Medulla oblongata (tissue), 1 donor: ENCODE data around the gene METTL26.
A peak's percentile ranks its signal among the peaks of the same experiment; 100 is the strongest.

Experiments used
- DNase-seq: peaks from one replicate; pipeline ENCODE4 v3.0.0-alpha.2; 2015; ENCODE audit errors: extremely low spot score

Gene METTL26

DNA sequence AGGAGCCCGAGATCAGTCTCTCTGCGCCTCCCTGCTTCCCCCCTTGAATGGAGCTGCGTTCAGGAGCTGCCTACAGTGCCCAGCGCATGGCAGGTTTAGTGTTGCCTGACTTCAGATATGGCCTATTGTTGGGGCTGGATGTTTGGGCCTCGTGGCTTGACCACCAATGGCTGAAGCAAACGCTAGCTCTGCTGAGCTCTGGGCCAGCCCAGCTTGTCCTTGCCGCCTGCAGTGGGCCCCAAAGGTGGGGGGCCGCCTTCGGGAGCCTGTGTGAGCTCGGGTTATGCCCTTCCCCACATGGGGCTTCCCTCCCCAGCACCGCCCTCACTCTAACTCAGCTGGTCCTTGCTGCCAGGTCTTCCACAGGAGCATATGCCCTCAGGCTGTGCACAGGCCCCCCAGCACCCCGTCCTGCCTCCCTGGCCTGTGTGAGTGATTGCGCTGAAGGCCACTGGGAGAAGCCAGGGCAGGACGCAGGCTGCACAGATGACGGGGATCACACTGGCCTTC, 2.0 kb upstream of the METTL26 start:
- no peak for DNase-seq

DNA sequence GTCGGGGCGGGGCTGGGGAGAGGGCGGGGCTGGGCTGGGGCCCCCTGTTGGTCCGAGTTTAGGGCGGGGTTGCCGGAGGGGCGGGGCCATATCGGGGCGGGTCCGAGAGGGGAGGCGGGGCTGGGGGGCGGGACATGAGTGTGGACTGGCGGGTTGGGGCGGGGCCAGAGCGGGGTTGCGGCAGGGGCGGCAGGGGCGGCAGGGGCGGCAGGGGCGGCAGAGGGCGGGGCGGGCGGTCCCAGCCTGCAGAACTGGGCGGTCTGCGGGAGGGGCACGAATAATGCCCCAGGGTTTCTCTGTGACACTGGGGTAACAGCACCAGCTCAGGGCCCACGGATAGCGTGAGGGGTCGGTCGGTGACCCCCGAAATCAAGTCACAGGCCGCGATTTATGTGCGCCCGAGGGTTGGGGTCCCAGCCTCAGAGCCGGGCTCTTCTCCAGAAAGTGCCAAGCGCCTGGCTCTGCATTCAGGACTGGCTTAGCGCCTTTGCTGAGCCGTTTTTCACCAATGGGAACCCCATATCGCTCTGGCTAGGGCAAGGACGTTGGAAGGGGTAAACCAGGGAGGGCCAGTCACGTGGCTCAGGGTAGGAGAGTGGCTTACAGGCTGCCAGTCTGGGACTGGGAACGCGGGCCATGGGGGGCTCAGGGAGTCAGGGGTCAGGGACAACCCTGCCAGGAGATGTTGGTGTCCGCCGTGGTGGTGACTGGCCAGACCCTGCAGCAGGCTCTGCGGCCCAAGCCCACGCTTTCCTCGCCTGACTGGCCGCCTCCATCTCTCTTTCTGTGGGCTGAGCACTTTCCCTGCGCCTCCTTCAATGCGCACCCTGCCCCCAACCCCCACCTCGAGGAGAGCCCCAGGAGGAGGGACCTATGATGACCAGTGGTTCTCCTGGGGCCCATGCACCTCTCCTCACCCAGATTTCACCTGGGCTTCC, 1.2 kb upstream of the METTL26 start:
- peak; percentile 93 for DNase-seq

DNA sequence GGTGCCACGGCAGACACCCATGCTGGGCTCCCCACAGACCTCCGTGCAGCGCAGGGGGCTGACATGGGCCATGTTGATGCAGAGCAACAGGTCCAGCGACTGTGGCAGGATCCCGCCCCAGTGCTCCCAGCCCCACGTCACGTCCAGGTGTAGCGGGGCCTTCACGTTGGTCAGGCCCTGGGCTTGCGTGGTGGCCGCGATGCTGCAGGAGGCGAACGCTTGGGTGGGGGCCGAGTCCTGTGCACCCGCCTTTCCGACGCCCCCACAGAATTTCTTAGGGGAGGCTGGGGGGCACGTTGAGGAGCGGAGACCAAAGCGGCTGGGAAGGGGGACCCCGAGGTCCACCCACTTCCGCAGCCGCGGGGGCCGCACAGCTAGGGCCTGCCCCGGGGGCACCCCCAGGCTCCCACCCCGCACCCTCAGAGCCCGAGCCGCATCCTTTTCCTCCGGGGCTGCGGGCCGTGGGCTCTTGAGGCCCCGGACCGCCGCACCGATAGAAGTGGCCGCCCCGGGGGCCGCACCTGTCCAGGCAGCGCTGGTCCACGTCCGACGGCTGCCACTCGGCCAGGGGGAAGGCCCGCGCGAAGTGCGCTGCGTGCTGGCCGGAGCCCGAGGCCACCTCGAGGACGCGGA, 416 bp downstream of the METTL26 start:
- no peak for DNase-seq

- DNase-seq: no peak
These were observed 1.1 kb downstream of the METTL26 start for GRCh38 chr16:634996-635395.

DNA sequence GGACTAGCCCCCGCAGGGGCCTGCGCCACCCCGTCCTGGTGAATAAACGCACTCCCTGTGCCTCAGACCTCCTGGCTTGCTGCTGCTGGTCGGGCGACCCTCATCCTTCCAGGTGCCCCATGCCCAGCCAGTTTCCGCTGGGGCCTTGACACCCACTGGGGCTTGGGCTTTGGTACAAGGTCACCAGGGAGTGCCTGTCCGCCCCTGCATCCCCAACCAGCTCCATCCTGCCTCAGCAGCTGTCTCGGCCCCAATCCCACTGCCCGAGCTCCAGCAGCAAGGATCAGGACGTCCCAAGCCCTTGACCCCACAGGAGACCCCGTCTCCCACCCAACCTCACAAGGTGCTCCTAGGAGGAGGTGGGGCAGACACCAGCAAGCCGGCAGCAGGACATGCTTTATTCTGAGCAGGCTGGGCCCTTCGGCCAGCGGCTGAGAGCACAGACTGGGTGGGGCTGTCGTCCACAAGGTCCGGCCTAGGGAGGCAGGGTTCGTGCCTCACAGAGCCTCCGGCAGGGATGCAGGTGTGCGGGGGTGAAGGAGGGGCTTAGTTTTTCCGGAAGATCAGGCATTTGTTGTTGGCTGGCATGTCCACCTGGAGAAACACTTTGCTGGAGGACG, 1.9 kb downstream of the METTL26 start:
- no peak for DNase-seq

DNA sequence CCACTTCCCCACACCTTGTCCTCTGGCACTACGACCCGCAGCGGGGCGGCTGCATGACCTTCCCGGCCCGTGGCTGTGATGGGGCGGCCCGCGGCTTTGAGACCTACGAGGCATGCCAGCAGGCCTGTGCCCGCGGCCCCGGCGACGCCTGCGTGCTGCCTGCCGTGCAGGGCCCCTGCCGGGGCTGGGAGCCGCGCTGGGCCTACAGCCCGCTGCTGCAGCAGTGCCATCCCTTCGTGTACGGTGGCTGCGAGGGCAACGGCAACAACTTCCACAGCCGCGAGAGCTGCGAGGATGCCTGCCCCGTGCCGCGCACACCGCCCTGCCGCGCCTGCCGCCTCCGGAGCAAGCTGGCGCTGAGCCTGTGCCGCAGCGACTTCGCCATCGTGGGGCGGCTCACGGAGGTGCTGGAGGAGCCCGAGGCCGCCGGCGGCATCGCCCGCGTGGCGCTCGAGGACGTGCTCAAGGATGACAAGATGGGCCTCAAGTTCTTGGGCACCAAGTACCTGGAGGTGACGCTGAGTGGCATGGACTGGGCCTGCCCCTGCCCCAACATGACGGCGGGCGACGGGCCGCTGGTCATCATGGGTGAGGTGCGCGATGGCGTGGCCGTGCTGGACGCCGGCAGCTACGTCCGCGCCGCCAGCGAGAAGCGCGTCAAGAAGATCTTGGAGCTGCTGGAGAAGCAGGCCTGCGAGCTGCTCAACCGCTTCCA, 2.6 kb downstream of the METTL26 start:
- no peak for DNase-seq

DNA sequence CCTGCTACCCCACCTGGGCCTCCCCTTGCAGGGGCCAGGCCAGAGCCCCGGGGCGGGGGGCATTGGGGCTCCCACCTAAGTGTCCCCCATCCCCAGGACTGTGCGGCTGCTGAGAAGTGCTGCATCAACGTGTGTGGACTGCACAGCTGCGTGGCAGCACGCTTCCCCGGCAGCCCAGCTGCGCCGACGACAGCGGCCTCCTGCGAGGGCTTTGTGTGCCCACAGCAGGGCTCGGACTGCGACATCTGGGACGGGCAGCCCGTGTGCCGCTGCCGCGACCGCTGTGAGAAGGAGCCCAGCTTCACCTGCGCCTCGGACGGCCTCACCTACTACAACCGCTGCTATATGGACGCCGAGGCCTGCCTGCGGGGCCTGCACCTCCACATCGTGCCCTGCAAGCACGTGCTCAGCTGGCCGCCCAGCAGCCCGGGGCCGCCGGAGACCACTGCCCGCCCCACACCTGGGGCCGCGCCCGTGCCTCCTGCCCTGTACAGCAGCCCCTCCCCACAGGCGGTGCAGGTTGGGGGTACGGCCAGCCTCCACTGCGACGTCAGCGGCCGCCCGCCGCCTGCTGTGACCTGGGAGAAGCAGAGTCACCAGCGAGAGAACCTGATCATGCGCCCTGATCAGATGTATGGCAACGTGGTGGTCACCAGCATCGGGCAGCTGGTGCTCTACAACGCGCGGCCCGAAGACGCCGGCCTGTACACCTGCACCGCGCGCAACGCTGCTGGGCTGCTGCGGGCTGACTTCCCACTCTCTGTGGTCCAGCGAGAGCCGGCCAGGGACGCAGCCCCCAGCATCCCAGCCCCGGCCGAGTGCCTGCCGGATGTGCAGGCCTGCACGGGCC, 3.4 kb downstream of the METTL26 start:
- DNase-seq: no peak

GRCh38 chr16:631808-632358, 4.2 kb downstream of the METTL26 start:
- no peak for DNase-seq

- DNase-seq: no peak
These were observed 5.2 kb downstream of the METTL26 start, which contains the start of gene WFIKKN1 for GRCh38 chr16:630815-631405. TSS of gene WFIKKN1 (plus strand) at chr16:630985. CDS start at chr16:631254, 269 bp downstream.

DNA sequence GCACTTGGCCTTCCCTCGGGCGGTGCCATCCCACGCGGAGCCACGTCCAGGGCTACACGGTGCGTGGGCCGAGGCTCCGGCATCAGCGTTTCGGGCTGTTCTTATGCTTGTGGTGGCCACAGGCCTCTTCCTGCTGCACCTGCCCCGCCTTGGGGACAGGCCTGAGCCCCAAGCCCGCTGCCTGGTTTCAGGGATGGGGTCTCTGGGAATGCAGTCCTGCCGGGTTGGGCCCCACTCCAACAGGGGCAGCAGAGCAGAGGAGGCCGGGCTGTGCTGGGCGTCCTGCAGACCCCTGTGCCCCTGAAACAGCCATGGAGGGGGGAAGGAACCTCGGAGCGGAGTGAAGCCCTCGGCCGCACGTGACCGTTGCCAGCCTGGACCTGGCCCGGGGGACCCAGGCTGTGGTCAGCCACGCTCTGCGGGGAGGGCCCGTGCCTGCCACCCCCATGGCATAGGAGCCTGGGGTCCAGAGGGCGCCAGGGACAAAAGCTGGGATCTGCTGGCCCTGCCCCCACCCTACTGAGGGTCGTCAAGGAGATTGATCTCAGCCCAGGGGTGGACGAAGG, 5.8 kb downstream of the METTL26 start:
- DNase-seq: no peak

GRCh38 chr16:629833-630248, 6.3 kb downstream of the METTL26 start:
- no peak for DNase-seq

- no peak for DNase-seq
These were observed 6.8 kb downstream of the METTL26 start for GRCh38 chr16:629185-629832.

DNA sequence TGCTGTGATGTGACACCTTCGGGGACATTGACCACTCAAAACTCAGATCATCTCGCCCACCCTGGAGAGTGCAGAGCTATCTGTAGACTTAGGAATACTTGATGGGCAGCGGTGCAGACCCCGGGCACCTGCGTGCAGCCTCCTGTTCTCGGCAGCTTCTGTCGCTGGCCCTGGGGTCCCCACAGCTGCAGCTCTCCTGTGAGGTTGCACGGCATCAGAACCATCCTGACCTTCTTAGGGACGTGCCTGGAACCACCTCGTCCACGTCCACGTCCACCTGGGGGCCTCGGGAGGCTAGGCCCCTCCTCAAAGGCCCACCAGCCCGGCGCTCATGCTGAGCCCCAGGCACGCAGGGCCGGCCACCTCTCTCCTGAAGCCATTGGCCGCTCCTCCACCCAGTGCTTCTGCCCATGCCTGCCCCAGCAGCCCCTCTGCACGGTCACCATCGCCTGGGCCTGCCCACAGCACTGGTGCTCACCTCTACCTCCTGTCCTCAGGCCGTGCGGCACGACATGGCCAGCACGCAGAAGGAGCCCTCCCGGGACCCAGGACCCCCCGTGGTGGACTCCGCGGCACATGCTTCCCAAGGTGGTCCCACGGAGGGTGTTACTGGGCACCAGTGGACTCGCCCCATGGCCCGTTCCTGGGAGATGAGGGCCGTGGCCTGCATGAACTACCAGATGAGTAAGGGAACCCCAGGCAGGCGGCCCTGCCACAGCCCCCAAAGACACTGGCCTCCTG, 7.6 kb downstream of the METTL26 start:
- no peak for DNase-seq

GRCh38 chr16:627454-628239, 8.5 kb downstream of the METTL26 start:
- no peak for DNase-seq

- DNase-seq: peak; percentile 48
These were observed 9.2 kb downstream of the METTL26 start for GRCh38 chr16:626787-627453.

- no peak for DNase-seq
These were observed 9.9 kb downstream of the METTL26 start for GRCh38 chr16:625977-626765.
